GM19324 (cell line): ENCODE results near the gene TMEM106C.

Experiments used
- ATAC-seq: cut with Tn5 transposase; IDR thresholded peaks from one replicate; pipeline ENCODE4 v1.9.1; 2021; ENCODE audit warnings: mild to moderate bottlenecking, moderate library complexity; ENCODE audit not compliant: unreplicated experiment, low FRiP score

Gene TMEM106C

DNA sequence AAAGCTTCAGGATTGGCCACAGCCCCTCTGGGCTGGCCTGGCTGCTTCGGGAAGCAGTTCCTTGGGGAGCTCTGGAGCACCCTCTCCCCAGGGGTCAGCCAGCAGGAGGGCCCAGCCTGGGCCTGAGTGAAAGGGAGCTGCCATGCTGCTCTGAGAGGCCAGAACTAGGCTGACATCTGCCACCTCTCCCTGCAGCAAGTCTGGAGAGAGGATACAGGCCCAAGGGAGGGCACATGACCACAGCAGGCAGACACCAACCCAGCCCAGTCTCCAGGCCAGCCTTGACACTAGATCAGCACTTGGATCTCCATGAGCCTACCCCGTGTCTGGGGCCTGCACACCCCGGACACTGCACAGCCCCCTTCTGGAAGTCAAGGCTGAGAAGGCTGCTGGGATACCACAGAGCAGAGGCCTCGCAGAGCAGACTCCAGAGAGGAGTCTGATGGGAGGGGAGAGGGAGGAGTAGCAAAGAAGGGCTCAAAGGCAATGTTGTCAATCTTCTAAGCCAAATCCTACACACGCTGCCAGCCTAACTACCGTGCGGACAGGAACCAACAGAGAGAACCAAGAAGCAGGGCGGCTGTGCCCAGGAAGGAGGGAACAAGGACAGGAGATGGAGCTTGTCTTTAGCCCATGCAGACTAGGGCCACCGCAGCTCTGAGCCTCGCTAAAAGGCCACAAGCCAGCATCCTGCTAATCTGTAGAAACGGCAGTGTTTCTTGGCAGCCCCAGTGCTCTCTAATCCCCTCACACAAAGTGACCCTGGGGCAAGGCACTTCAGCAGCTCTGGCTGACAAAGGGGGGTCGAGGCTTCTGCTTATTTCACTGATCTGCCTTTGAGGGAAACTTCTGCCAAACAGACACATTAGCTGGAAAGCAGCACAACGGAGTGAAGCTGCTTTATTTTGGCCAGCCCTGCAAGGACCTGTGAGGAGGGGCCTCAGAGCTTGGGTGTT is 28.0 kb downstream of the TMEM106C start:
- no peak for ATAC-seq

DNA sequence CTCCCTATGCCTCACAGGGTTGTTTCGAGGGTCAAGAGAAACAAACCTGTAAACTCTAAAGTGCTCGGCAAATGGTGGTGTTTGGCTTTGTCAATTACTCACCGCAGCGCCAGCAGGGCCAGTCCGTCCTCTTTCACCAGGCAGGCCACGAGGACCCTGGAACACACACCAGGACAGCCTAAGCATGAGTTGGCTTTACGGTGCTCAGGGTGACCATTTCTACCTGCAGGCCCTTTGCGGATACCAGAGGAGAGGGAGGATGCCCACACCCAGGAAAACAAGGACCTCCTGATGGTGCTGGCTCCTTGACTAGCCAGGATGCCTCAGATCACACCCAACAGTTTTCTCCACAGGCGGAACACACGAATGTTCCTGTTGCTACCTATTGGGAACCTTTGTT is 29.4 kb downstream of the TMEM106C start:
- no peak for ATAC-seq

DNA sequence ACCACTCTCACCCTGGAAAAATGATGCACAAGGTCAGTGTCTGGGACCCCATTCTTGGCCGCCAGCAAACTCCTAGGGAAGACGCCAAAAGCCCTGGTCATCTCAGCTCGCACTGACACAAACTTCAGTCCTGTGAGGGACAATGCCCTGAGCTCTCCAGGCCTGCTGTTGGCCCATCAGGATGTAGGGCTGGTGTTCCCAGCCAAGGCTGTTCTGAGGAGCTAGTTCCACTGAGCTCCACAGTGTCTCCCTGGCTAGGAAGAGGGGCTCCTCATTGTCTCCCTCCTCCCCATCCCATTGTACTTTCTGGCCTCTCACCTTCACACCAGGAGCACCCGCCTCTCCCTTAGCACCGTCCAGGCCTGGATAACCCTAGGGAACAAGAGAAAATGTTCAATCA is 30.1 kb downstream of the TMEM106C start:
- no peak for ATAC-seq

DNA sequence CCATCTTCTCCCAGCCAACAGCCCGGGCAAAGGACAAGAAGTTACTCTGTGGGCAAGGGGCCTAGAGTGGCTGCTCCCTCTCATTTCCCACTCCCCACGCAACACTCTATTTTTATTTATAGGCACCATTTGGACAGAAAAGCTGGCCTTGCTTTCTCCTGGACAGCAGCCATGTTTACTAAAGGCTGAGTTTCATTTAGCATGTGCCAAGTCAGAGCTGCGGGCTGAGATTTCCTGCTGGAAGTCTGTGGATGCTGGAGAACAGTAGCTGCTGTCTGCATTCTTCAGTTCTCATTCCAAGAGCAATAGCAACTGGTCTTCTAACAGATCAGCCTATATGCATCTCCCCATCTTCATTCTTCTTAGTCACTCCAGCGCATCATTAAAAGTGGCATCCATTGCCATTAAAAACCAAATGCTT is 32.6 kb downstream of the TMEM106C start:
- no peak for ATAC-seq

DNA sequence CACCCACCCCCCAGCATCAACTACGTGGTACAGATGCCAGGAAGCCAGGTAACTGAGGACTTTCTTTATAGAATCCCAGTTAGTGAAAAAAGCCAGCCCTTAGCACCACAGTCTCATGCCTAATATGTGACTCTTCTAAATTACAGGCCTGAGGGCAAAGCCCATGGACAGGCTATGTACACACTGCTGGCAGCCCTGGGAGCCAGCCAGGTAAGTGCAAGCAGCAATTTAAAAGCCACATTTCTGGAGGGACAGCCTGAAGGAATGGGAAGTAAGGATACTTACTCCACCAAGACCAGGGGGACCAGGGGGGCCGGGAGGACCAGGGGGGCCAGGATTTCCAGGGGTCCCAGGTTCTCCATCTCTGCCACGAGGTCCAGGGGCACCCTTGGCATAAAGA is 33.9 kb downstream of the TMEM106C start:
- ATAC-seq, result no peak

DNA sequence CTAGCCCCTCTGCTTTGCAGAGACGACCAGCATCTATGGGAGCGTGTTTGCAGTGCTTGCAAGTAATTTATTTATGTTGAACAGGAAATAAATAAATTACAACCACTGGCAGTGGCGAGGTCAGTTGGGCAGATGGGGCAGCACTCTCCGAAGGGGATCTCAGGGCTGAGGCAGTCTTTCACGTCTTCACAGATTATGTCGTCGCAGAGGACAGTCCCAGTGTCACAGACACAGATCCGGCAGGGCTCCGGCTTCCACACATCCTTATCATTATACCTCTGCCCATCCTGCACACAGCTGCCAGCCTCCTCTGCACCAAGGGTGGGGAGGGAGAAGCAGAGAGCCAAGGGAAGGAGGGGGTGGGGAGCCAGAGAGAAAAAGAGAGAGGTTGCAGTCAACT is 36.4 kb downstream of the TMEM106C start:
- no peak for ATAC-seq

DNA sequence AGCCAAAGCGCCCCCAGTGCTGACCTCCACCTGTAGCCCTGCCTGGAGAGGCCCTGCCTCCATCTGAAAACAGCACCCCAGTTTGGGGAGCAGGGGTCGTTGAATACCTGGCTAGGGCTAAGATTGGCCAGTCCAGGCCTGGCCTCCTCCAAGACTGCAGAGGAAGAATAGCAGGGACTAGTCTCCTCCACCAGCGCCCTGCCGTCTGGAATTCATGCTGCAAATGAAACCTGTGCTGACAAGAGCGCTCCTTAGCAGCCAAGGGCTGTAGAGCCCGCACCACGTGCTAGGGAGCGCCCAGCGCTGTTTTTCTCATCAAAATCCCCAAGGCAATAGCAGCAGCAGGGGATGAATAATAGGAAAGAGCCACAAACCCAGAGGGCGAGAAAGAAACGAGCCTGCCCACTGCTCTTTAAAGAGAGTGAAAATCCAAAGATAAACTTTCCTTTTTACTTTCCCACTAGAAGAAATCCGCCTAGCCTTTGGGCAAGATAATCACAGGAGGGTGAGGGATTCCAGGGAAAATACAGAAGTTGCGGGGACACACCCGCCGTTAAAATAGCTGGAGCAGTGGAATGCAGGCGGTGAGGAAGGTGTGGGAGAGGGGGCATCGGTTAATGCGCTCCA is 37.6 kb downstream of the TMEM106C start:
- ATAC-seq, result no peak

DNA sequence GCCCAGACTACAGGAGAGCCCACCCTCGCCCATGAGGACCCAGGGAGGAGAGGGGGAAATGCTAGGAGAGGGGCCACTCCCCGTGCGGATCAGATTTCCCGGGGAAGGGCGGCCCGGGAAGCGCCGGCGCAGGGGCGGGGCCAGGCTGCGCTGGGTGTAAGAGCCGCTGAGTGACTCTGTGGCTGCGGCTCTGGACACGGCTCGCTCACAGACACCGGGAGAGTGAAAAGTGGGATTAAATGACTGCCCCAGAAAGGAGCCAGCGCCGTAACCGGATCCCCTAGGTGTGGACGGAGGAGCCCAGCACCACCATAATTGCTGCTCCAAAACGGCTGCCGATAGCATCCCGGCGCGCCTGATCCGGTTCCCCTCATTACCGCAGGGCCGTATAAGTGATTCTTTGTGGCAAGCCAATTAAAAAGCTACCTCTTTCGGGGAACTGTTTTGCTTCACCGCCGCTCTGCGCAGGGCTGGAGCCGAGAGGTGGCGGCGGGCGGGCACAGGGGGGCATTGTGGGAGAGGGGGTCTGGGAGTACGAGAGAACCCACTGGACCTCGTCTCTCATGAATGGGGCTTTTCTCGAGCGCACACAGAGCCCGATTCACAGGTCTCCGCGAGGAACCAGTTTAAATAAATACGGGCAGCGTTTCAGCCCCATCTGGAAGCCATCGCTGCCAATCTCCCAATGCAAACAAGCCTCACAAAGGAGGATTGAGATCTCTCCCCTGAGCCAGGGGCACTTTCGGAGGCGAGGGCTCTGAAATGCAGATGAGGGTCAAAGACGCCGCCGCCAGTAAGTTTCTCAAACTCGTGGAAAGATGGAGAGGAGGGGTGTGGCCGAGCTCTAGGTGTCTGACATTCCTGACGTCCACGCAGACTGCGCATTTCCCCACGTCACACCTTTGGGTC is 38.4 kb downstream of the TMEM106C start:
- no peak for ATAC-seq

DNA sequence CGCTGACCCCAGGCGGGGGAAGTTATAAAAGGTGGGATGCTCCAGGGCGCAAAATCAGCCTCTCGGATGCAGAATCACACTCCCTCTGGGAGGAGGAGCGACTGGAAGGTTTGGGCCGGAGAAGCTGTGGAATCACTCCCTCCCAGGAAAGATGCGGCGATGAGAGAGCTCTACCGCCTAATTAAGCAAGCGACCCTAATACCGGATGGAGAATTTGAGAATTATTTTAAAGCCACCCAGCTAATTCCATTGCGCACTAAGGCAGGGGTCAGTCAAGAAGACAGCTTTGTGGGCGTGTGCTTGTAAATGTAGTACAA is 39.0 kb downstream of the TMEM106C start:
- no peak for ATAC-seq

DNA sequence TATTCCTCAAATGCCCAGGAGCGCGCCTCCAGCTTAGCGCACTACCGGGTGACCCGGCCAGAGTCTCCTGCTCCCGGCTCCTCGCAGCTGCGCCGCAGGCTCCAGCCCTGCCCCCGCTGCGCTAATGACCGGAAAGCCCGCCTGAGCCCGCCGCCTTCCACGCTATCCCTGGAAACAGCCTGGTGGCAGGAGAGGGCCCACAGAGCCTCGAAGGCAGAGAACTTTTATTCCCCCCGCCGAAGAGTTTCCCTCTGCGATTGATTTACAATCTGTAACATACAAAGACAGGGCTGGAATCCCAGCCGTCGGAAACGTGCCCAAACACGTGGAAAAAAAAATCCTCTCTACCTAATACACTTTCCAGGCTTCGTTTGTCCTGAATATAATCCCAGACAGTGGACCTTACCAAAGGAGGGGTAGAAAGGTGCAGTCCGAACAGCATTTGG is 39.4 kb downstream of the TMEM106C start:
- ATAC-seq, result no peak

DNA sequence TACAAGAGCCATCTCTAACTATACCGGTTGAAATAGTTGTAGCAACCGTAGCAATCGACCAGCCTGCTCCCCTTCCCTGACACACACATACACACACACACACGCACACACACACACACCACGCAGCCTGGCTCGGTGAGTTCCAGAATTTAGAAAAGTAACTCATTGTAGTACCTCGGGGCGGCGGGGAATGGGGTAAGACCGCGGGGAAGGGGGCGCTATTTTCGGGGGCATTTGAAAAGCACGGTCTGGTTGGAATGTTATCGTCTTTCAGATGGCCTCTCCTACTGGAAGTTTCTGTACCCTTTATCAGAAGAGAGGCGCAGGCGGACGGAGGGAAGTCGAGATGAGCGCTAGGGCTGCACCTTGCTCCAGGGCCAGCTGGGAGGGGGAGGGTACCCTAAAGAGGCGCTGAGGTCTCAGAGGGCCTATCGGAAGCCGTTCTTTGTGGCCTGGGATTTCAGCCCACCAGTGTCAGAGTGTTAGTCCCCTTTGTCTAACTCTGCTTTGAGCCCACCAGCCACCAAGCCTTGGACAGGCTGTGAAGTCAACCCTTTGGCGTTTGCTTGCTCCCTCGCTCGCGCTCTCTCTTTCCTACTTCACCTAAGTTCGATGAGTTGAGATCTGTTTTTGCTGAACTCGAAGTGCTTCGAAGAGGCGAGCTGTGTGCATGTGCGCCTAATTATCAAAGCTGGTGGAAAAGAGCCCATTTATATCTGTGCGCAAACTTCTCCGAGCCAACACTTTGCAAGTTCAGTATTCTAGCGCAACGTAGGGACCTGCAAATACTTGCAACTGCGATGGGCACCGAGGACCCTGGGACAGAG is 40.0 kb downstream of the TMEM106C start:
- ATAC-seq, result no peak

DNA sequence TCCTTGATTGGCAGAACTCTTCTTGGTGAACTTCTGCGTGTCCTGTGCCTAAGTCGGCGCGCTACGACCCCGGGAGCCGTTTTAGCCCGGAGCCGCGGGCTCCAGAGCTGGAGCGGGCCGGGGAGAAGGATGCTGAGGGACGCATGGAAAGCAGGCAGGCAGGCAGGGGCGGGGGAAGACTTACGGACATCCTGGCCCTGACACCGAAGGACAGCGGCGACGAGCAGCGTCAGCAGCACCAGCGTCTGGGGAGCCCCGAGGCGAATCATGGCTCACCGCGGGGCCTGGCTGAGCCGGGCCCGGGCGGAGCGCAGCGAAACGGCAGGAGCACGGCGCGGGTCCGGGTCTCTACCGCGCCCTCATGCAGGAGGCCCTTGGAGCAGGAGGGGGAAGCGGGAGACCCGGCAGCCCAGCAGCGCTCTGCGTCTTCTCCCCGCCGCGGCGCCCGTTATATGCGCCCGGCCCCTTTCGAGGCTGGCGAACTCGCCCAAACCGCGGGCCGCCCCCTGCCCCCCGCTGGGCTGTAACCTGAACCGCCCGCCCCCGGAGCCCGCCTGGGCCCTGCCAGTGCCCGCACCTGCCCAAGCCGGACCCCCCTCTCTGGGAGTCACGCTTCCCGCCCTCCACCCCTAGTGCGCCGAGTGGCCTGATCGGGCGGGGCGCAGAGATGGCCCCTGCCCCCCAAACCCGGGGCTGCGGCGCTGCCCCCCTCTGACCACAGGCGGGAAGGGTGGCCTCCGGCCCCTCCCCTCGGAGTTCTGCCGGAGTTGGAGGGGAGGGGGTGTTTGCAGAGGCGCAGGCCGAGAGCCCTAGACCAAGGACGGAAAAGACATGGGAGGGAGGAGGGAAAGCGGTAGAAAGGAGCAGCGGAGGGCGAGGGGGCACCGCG is 40.9 kb downstream of the TMEM106C start, which contains the start of gene COL2A1:
Gene COL2A1 (minus strand): TSS at position 424 of the 889 bp plus-strand sequence. CDS start 155 bp downstream, at position 269.
- ATAC-seq, result no peak

DNA sequence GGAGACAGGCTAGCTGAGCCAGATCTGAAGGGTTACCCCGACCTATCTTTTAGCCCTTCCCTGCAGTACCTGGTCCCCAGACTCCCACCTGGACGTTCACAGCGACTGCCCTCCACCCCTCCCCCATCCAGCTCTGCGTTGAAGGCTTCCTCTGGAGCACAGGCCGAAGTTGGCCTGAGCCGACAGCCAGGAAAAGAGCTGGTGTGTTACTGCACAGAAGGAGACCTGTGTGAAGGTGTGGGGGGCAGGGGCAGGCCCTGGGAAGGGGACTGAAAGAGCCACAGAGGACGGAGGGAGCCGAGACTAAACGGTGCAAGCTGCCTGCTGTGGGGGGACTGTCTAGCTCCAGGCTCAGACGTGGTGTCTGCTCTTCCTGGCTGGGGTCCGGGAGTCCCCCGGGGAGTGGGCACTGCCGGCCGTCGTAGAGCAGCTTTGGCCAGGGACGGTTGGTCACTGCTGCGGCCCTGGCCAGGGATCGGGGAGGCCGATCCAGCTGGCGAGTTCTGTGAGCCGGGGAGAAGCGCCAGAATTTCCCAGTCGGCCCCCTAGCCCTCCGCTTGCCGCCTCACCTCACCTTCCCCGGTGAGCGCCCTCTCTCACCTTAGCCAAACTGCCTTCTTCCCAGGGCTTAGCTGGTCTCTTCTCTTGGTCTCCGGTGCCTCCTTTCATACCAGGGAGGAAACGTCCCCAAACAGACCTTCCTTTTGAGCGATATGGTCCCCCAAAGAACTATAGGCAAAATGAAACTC is 41.8 kb downstream of the TMEM106C start:
- ATAC-seq, result no peak

DNA sequence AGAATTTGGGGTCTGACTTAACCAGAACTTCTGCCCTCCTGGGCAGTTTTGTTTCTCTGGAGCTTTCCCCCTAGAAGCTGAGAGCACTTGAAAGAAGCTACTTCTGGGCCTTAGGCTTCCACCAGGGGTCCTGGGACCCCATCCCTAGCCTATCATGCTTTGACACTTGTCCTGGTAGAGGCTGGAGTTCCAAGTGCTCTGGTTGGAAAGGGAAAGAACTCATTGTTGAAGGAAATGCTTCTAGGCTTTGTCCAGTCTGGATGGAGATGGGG is 42.3 kb downstream of the TMEM106C start:
- no peak for ATAC-seq

DNA sequence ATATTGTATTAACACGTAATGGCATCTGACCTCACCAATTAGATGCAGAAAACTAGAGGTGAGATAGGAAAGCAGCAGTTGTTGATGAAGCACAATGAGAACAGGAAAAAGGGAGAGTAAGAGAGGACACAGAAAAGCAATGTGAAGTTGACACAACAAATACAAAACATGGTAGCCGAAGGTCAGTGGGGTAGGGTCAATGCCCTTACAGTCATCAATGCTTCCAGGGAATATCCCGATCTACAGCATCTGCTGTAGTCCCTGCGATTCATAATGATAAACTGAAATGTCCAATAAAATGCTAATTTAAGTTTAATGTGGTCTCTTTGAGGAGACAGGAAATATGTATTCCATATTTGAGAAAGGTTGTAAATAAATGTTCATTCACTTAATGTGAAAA is 43.8 kb downstream of the TMEM106C start:
- no peak for ATAC-seq

DNA sequence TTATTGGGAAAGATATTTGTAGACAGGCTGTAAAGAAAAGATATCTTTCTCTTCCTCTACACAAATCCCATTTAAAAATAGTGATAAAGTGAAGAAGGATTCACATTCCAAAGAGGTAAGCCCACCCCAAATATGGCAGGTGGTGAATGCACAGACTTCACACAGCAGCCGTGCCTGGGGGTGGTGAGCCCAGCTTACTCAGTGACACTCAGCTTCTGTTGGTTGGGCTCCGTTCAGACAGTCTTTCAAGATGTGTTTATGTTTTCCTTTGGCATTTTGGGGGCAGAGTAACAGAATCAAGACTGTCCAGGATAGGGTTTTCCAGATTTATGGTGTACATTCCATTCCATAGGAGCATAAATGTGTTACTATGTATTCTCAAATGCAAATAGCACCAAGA is 45.0 kb downstream of the TMEM106C start:
- ATAC-seq, result no peak

DNA sequence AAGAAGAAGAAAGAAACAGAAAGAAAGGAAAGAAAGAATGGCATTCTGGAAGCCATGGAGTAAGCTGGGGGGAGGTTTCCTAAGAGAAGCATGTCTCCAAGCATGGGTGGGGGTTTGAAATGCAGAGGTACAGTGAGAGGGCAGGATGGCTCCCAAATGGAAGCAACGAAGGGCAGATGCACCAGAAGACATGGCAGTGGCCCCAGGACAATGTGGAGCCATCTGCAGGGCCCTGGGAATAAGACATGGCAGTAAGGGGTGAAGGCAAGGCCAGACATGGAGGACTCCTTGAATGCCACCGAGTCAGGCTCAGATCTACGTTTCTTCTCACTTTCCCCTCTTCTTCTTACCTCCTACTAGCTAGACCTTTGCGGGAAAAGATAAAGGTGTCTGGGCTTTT is 45.6 kb downstream of the TMEM106C start:
- ATAC-seq, result no peak

DNA sequence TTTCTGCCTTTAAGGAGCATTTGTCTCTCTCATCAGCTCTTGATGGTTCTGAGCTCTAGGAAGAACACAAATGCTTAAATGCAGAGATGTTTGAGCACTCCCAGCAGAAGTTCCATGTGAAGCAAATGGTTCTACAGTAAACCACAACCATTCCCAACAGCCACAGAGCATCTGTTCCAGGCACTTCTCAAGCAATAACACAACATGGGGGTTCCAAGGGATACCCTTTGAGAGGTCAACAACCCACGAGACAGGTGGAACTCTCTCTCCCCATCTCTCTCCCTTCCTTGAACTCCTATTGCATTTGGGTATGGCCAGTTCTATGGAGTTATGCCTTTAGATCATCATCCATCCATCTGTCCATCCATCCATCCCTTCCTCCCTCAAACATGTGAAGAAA is 46.1 kb downstream of the TMEM106C start:
- no peak for ATAC-seq
